Endothelial cell of umbilical vein (primary cell): Measurements from ENCODE around the gene FHIP1B. TPM values are rescaled to one million over a fixed set of nuclear protein-coding genes. Genes with fewer than 3 reads are reported as not detected.

Experiments
- BruUV-seq: library from RNA; stranded (reverse); fragments of 400-500 nt; replicated peaks from 2 replicates; lab custom pipeline; 2021; lab: Mats Ljungman, UMichigan
- CTCF ChIA-PET: fragments of 300-600, 350-600 bp; sonication (Branson Sonifier 250); formaldehyde crosslinking; loops from one replicate; lab custom pipeline; 2021; ENCODE audit warnings: antibody characterized with exemption, inconsistent platforms; lab: Charles Lee
- POLR2A ChIA-PET: fragments of 300-600, 350-600 bp; sonication (Branson Sonifier 250); formaldehyde crosslinking; loops from one replicate; lab custom pipeline; 2021; ENCODE audit warnings: antibody characterized with exemption, inconsistent platforms; lab: Charles Lee
- DNase-seq: peaks from one replicate; pipeline ENCODE4 v3.0.0-alpha.2; 2011; ENCODE audit warnings: low read depth, low spot score
- FAIRE-seq: peaks from 2 replicates; lab custom pipeline; 2011; peaks lifted over from hg19 to GRCh38; lab: Jason Lieb, UNC
- H2AFZ ChIP-seq: 2 replicates; pipeline ENCODE4 v1.6.0; 2012; ENCODE audit warnings: low read depth, low read length, control low read depth, inconsistent platforms
- H3K27ac ChIP-seq: 2 replicates; pipeline ENCODE4 v1.5.1; 2011; ENCODE audit warnings: low read depth, mild to moderate bottlenecking, control low read depth, low read length, moderate library complexity; ENCODE audit not compliant: insufficient read depth
- H3K27me3 ChIP-seq, 2 experiments: 2 replicates each; pipeline versions ENCODE4 v1.6.0 to v1.6.1; 2011; ENCODE audit warnings: low read length in 2 of 2, mixed read lengths in 1 of 2; ENCODE audit not compliant: control insufficient read depth in 2 of 2, insufficient read depth in 2 of 2
- H3K36me3 ChIP-seq, 2 experiments: 2 replicates in 1 of 2; 3 replicates in 1 of 2; pipeline ENCODE4 v1.5.1; 2011; ENCODE audit warnings: low read length in 2 of 2, mild to moderate bottlenecking in 1 of 2, moderate library complexity in 1 of 2; ENCODE audit not compliant: control insufficient read depth in 2 of 2, insufficient read depth in 2 of 2; ENCODE audit errors: extremely low read depth in 1 of 2
- H3K4me1 ChIP-seq: 3 replicates; pipeline ENCODE4 v1.5.1; 2011; ENCODE audit warnings: mild to moderate bottlenecking, low read length; ENCODE audit not compliant: control insufficient read depth, insufficient read depth; ENCODE audit errors: extremely low read depth
- H3K4me2 ChIP-seq: 2 replicates; pipeline ENCODE4 v1.6.1; 2011; ENCODE audit warnings: low read length, control low read depth, mixed read lengths; ENCODE audit not compliant: insufficient read depth
- H3K4me3 ChIP-seq, 3 experiments: fragments of 200-600 bp in 1 of 3; sonication (generic), shearing (Covaris generic) in 1 of 3; replicated peaks in 1 of 3; 2 replicates each; pipeline ENCODE4 v1.5.1; 2011 to 2016; ENCODE audit warnings: control low read depth in 3 of 3, low read length in 3 of 3, mild to moderate bottlenecking in 2 of 3, inconsistent platforms in 1 of 3, low read depth in 1 of 3, moderate library complexity in 1 of 3; ENCODE audit not compliant: insufficient read depth in 1 of 3
- H3K79me2 ChIP-seq: 2 replicates; pipeline ENCODE4 v1.6.0; 2012; ENCODE audit warnings: low read length, inconsistent platforms; ENCODE audit not compliant: control insufficient read depth, insufficient read depth
- H3K9ac ChIP-seq: replicated peaks from 2 replicates; pipeline ENCODE3; 2011; ENCODE audit warnings: low read length, control low read depth; ENCODE audit not compliant: insufficient read depth; ENCODE audit errors: extremely low read depth
- H3K9me1 ChIP-seq: replicated peaks from 3 replicates; pipeline ENCODE4 v1.6.0; 2011; ENCODE audit warnings: mild to moderate bottlenecking, low read length; ENCODE audit not compliant: control insufficient read depth, insufficient read depth; ENCODE audit errors: extremely low read depth
- H3K9me3 ChIP-seq: replicated peaks from 2 replicates; pipeline ENCODE4 v1.5.1; 2012; ENCODE audit warnings: low read length, inconsistent platforms; ENCODE audit not compliant: control insufficient read depth, insufficient read depth
- H4K20me1 ChIP-seq: replicated peaks from 2 replicates; pipeline ENCODE3; 2011; ENCODE audit warnings: mild to moderate bottlenecking, low read length; ENCODE audit not compliant: control insufficient read depth, insufficient read depth; ENCODE audit errors: extremely low read depth
- EZH2 ChIP-seq: IDR thresholded peaks from 2 replicates; pipeline ENCODE4 v1.6.1; 2012; ENCODE audit warnings: borderline replicate concordance, low read depth, mild to moderate bottlenecking, moderate library complexity, low read length, inconsistent platforms; ENCODE audit not compliant: severe bottlenecking
- FOS ChIP-seq: IDR thresholded peaks from 2 replicates; pipeline ENCODE4 v1.6.1; 2011; ENCODE audit warnings: mild to moderate bottlenecking, low read length, moderate library complexity, borderline replicate concordance; ENCODE audit not compliant: insufficient read depth
- GATA2 ChIP-seq: IDR thresholded peaks from 2 replicates; pipeline ENCODE4 v1.7.0; 2011; ENCODE audit warnings: low read depth, mild to moderate bottlenecking, moderate library complexity, mixed read lengths, low read length; ENCODE audit not compliant: insufficient read length, insufficient read depth
- JUN ChIP-seq: IDR thresholded peaks from 2 replicates; pipeline ENCODE4 v1.6.1; 2011; ENCODE audit warnings: borderline replicate concordance, low read depth; ENCODE audit not compliant: insufficient read length, insufficient read depth
- MYC ChIP-seq: IDR thresholded peaks from one replicate; pipeline ENCODE4 v1.6.1; 2011; ENCODE audit warnings: mild to moderate bottlenecking, low read depth, low read length
- POLR2A ChIP-seq: IDR thresholded peaks from 2 replicates; pipeline ENCODE4 v1.6.1; 2012; ENCODE audit warnings: low read depth, mild to moderate bottlenecking, control low read depth, low read length
- POLR2AphosphoS5 ChIP-seq: IDR thresholded peaks from 2 replicates; pipeline ENCODE4 v1.6.1; 2012; ENCODE audit warnings: low read depth, mild to moderate bottlenecking, control low read depth, low read length, moderate library complexity; ENCODE audit not compliant: insufficient read depth
- dilution Hi-C: fragments of 300-500 bp; cut with MboI; formaldehyde crosslinking; loops from one replicate; pipeline ENCODE4 v1.15.0; 2019; ENCODE audit warnings: low sequenced_read_pairs; ENCODE audit not compliant: extremely low pct_ligation_motif_present
- intact Hi-C: fragments of 100-400 bp; cut with micrococcal nuclease; formaldehyde crosslinking; loops from one replicate; pipeline ENCODE4 v1.10.0; 2022
- polyA plus RNA-seq, 4 experiments: library from polyadenylated mRNA; depleted of rRNA in 3 of 4; stranded (reverse) in 3 of 4; unstranded in 1 of 4; fragments of >200 nt; gene quantifications; 2 replicates each; pipeline versions ENCODE4 v1.2.1 to v1.2.3, GENCODE V29; 2011 to 2012; ENCODE audit warnings: missing spikeins in 1 of 4
- total RNA-seq: library from RNA; stranded (reverse); gene quantifications from 2 replicates; pipeline ENCODE4 v1.2.3, GENCODE V29; 2021
- TF ChIP-seq, protein P1 (sequence below), 2 donors: IDR thresholded peaks; 1 replicate in 1 of 2; 2 replicates in 1 of 2; pipeline ENCODE4 v1.5.1; 2011; ENCODE audit warnings: low read length in 2 of 2, mild to moderate bottlenecking in 2 of 2, moderate library complexity in 2 of 2, control low read depth in 1 of 2, inconsistent platforms in 1 of 2, low read depth in 1 of 2; ENCODE audit not compliant: insufficient read depth in 1 of 2; ENCODE audit errors: extremely low read depth in 1 of 2
- TF ChIP-seq, protein P2 (sequence below): IDR thresholded peaks from 2 replicates; pipeline ENCODE4 v1.6.1; 2011; ENCODE audit not compliant: insufficient read depth, insufficient read length

FHIP1B gene
- total and polyA plus RNA-seq, 2 donors (not counting 3 experiments of a cell fraction or from before 2014, with no cell fraction given): 21.3 to 50.1 TPM

DNA sequence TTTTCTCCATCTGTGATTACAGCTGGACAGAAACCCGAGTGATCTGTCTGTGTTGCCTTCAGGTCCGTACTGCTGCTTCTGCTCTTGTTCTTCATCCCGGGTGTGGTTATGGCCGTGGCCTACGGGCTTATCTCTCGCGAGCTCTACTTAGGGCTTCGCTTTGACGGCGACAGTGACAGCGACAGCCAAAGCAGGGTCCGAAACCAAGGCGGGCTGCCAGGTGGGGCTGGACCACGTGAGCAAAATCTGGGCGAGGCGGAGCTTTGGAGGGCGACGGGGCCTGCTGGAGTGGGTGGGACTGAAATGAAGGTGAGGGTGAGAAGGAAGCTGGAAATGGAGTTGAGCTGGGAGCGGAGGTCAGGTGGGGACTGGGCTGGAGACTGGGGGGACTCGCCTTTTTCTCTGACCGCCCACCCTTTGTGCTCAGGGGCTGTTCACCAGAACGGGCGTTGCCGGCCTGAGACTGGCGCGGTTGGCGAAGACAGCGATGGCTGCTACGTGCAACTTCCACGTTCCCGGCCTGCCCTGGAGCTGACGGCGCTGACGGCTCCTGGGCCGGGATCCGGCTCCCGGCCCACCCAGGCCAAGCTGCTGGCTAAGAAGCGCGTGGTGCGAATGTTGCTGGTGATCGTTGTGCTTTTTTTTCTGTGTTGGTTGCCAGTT lies 36.3 kb upstream of the FHIP1B start:
- no peak for TF ChIP-seq EZH2
- TF ChIP-seq GATA2: no peak
- TF ChIP-seq, protein P1, sequence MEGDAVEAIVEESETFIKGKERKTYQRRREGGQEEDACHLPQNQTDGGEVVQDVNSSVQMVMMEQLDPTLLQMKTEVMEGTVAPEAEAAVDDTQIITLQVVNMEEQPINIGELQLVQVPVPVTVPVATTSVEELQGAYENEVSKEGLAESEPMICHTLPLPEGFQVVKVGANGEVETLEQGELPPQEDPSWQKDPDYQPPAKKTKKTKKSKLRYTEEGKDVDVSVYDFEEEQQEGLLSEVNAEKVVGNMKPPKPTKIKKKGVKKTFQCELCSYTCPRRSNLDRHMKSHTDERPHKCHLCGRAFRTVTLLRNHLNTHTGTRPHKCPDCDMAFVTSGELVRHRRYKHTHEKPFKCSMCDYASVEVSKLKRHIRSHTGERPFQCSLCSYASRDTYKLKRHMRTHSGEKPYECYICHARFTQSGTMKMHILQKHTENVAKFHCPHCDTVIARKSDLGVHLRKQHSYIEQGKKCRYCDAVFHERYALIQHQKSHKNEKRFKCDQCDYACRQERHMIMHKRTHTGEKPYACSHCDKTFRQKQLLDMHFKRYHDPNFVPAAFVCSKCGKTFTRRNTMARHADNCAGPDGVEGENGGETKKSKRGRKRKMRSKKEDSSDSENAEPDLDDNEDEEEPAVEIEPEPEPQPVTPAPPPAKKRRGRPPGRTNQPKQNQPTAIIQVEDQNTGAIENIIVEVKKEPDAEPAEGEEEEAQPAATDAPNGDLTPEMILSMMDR (IDR thresholded peaks at IDR 0.05; ENCODE audit: extremely low read depth in 1 of 2, insufficient read depth in 1 of 2, low read depth in 1 of 2, low read length in 2 of 2): no peak
- no peak for TF ChIP-seq POLR2A
- no peak for TF ChIP-seq MYC
- no peak for TF ChIP-seq POLR2AphosphoS5
- no peak for TF ChIP-seq JUN
- TF ChIP-seq FOS: no peak
- TF ChIP-seq, protein P2, sequence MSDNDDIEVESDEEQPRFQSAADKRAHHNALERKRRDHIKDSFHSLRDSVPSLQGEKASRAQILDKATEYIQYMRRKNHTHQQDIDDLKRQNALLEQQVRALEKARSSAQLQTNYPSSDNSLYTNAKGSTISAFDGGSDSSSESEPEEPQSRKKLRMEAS: no peak
- H4K20me1 ChIP-seq: no peaks in the 10 kb centered on the region
- H3K9ac ChIP-seq: no peak overlapping the region
- no peaks in the 10 kb centered on the region for H3K79me2 ChIP-seq
- POLR2A ChIA-PET: no interaction called here
- no peak overlapping the region for H3K4me2 ChIP-seq
- peaks cover 0 to 5% of the 10 kb centered on the region in 2 experiments for H3K27me3 ChIP-seq
- H2AFZ ChIP-seq: peak overlapping the region; percentile 2
- FAIRE-seq (no peak), DNase-seq (no peak)
- intact Hi-C loops: no loop called here
- H3K9me3 ChIP-seq: no peaks in the 10 kb centered on the region
- no peak overlapping the region for H3K27ac ChIP-seq
- no peaks in the 10 kb centered on the region for H3K9me1 ChIP-seq
- H3K4me3 ChIP-seq: no peak overlapping the region
- H3K36me3 ChIP-seq: no peaks in the 10 kb centered on the region
- no TSS peak for BruUV-seq
- H3K4me1 ChIP-seq: no peaks in the 10 kb centered on the region
- dilution Hi-C loops: no loop called here
- CTCF ChIA-PET: interaction anchor here (0.7 to 1.2 kb wide), 4 partner anchors 9 to 278 kb away, joined by 3 to 7 read pairs (median 4); no protein-coding TSS in a partner anchor
